HG03280 (cell line): ENCODE results near the gene CALN1.
"Not testable (repeated sequence)": the region's sequence is repeated elsewhere in the genome, so short reads cannot be mapped to it uniquely, and the experiment has no call there.

Experiments used
- ATAC-seq: cut with Tn5 transposase; IDR thresholded peaks from one replicate; pipeline ENCODE4 v1.9.1; 2021; ENCODE audit warnings: mild to moderate bottlenecking, moderate library complexity; ENCODE audit not compliant: unreplicated experiment

The CALN1 gene

DNA sequence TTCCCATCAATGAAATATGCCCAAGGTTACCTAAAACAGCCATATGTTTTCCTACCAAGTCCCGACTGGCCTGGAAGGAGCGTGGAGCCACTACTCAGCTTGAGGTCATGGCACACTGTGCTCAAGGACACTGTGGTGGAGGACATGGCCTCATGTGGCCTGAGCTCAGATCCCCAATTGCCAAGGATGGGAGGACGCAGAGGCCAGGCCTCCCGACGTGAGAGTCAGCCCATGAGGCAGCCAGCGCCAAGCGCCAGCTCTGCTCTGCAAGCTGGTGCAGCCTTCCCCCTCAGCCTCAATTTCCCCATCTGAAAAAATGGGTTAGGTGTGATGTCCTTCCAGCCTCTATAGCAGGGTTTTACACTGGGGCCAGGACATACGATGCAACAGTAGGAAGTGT, 302.6 kb downstream of the CALN1 start:
- ATAC-seq, result no peak

DNA sequence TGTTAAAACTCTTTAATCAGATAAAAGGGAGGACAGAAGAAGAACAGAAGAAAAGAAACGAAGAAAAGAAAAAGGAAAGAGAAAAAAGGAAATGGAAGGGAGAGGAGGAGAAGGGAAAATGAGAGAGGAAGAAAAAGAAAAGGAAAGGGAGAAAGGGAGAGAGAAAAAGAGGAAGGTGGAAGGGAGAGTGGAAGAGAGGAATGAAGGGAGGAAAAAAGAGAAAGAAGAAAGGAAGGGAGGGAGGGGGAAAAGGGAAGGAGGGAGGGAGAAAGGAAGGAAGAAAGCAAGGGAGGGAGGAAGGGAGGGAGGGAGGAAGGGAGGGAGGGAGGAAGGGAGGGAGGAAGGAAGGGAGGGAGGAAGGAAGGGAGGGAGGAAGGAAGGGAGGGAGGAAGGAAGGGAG, 305.7 kb downstream of the CALN1 start:
- ATAC-seq, result no peak

DNA sequence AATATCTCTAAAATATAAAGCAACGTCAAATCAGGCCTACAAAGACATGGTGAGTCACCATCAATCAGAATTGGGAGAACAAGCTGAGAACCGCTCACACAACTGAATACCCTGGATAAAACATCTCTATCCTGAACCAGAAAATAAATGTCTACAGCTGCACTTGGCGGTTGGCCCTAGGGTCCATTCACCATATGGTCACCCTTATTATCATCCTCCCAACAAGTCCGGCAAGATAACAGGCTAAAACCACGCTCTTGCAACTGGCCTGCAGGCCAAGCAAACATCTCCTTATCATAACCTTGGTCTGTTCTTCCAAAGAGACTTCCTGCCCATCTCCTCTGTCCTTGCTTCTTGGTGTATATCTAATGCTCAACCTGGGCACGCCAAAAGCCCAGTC, 310.7 kb downstream of the CALN1 start:
- ATAC-seq, result no peak

DNA sequence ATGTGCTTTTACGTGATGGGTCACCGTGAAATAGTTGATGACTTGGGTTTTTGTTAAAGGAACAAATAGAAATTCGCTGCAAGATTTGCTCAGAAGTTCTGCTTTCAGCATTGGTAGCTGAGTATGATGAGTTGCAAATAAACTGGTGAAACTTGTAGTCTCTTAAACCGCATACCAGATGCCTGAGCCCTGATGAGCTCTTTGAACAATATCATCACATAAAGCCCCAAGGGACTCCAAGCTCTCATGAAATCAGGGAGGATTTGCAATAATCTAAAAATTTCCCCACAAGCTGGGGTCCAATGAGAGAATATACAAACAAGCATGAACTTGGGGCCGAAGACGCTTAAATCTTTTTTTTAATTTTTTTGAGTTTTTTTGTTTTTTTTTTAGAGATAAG, 312.4 kb downstream of the CALN1 start:
- ATAC-seq, result no peak

DNA sequence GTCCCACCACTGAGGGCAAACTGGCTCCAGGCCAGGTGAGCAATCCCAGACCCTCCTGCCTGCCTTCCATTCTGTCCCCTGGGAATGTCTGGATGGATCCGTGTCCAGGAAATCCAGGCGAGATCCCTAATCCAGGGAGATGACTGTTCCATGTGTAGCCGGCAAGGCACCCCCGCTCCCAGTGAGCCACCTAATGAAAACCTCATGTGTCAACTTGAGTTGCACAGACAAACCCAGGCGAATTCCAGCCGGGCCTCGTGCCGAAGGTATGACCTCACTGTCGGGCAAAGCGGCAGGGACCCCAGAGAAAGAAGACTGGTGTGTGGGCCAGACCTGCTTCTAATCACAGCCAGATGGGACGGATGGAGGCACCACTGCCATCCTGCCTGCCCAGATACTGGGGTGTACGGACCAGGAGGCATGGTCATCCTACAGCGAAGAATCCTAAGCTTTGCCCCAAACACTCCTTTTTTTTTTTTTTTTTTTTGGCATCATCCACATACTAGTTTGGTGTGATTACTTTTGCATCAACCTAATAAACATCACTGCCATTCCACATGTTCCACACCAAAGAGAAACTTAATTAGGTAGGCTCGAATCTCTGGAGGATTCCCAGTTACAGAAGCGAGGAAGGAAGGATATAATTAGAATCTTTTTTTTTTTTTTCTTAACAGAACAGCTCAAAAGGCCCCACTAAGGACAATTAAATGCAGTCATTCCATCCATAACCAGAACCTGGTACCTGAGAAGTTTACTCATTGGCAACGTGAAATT, 313.1 kb downstream of the CALN1 start:
- no peak for ATAC-seq

DNA sequence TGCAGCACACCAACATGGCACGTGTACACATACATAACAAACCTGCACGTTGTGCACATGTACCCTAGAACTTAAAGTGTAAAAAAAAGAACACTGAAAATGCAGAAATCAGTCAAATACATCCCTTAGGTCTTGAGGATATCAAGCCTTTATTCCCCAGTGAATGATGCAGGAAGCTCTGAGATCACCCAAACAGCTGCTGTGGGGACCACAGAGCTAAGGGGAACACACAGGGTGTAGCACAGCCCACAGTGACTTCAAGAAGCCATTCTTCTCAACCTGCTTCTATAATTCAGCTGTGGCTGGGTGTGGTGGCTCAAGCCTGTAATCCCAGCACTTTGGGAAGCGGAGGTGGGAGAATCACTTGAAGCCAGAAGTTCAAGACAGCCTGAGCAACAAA, 314.9 kb downstream of the CALN1 start:
- ATAC-seq, result no peak

DNA sequence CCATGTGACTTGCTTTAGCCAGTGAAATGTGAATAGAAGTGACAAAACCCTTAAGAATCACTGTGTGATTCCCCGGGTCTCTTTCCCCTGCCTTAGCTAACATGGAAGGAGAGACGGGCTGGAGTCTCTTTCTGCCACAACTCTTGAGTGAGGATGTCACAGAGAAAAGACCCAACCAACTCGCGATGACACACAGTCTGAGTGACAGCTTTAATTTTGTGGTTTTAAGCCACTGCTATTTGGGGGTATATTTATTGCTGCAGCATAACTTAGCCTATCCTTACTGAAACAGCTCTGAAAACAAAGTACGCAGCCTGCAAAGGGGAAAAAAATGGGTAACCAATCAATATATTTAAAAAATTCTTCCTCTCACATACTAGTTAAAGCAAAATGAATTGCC, 319.4 kb downstream of the CALN1 start:
- ATAC-seq, result no peak

DNA sequence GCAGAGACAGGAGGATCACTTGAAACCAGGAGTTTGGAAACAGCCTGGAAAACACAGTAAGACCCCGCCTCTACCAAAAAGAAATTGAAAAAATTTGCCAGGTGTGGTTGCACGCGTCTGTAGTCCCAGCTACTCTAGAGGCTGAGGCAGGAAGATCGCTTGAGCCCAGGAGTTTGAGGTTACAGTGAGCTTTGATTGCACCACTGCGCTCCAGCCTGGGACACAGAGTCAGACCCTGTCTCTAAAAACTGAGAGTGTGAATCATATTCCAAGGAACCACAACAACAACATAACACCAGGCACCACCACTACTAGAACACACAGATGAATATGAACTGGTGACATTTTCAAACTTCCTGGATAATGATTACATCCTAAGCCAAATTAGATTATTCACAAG, 324.2 kb downstream of the CALN1 start:
- ATAC-seq, result no peak

DNA sequence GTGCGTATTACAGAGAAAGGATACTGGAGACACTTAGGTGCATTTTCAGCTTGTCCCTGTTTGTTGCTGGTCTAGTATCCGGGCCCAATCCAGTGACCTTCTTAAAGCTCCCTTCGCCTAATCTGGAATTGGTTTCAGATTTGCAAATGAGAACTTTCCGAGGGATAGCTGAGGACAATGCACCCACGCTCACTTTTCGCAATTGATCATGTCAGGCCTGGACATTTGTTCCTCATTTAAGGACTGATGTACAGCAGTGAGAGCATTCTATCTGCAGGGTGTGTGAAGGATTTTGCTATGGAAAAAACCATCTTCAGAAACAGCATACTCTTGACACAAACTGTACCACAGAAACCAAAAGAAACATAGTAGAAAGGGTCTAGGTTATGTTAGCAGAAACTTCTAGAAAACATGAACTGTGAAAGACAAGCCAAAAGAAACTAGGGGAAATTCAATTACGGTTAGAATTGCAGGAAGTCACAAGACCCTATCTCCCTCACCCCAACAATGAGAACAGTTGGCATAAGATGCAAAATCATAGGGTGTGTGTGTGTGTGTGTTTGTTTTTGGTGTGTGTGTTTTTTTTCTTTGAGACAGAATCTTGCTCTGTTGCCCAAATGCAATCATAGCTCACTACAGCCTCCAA, 331.1 kb downstream of the CALN1 start:
- no peak for ATAC-seq

DNA sequence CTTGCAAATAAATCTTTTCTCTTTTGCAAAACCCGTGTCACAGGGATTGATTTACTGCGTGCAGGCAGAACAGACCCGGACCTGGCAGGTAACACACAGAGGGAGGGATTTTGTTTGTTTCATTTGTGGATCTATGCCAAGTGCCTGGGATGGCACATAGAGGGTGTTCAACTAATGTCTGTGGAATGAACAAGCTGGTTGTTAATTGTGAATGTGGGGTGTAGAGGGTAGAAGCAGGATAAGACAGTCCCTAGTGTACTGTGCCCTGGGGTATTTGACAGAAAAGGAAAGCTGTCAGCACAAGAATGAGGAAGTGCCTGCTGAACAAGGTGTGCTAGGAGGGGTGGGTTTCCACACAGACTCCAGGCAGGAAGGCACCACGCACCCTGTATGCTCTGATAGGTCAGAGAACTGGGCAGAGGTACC, 331.8 kb downstream of the CALN1 start:
- ATAC-seq, result no peak

DNA sequence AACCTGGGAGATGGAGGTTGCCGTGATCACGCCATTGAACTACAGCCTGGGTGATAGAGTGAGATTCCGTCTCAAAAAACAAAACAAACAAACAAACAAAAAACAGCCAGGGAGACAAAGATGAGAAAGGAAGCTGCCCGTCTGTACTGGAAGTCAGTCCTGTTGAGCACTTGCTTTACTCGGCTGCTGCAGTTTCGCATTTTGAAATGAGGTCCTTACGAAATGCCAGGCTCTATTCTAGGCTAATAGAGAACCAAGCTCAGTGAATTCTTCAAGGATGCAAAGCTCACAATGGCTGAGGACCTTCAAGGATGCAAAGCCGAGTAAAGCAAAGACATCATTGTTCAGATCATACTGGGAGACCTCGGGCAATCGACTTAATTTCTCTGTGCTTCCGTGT, 333.3 kb downstream of the CALN1 start:
- ATAC-seq, result no peak

DNA sequence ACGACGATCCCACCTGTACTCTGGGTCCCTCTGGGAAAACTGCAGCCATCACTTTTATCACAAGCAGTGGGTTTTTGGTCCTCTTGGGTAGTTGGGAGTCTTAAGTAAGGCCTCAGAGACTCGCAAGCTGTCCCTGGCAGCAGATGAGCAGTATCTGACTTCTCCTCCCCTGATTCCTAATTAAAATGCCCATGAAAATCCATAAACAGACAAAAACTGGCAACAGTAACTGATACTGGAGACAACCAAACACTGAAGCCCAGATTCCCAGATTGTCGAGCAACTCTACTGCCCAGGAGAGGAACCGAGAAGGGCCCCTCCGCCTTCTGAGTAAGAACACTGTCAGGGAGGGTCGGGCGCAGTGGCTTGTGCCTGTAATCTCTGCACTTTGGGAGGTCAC, 333.8 kb downstream of the CALN1 start:
- no peak for ATAC-seq

DNA sequence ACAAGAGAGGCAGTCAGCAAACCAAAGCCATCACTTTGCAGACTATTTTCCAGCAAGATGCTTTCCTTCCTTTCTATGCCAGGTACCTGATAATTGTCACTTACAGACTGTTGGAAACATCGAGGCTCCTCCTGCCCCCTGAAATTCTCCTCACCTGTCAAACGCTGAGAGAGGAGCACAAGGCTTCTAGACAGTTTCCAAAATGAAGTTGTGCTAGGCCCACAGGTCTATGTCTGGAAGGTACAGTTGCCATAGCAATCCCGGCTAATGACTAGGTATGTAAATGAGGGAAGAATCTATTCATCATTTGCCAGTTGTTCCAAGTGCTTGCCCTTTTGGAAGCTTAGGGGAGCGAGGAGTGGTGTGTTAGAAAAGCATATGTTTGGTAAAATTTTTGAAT, 334.4 kb downstream of the CALN1 start:
- ATAC-seq, result no peak

DNA sequence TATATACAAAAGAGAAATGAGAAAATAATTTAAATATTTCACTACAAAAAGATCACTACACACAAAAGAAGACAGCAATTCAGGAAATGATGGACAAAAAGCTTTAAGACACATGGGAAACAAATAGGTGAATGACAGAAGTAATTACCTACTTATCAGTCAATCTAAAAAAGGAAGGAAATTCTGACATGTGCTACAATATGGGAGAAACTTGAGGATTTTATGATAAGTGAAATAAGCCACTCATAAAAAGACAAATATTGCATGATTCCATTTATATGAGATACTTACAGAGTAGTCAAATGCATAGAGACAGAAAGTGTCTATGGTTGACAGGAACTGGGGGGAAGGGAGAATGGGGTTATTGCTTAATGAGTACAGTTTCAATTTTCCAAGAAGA, 339.2 kb downstream of the CALN1 start:
- ATAC-seq, result no peak

DNA sequence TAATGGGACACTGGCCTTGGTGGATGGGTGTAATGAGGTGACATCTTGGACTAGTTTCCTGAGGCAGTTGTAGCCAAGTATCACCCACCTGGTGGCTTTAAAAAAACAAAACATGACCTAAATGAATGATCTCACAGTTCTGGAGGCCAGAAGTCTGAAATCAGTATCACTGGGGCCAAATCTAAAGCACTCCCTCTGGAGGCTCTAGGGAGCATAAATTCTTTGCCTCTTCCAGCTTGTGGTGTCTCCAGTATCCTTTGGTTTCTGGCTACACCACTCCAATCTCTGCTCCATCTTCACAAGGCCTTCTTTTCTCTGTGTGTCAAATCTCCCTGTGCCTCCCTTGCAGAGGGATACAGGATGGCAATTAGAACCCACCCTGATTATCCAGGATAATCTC, 342.9 kb downstream of the CALN1 start:
- ATAC-seq, result no peak

DNA sequence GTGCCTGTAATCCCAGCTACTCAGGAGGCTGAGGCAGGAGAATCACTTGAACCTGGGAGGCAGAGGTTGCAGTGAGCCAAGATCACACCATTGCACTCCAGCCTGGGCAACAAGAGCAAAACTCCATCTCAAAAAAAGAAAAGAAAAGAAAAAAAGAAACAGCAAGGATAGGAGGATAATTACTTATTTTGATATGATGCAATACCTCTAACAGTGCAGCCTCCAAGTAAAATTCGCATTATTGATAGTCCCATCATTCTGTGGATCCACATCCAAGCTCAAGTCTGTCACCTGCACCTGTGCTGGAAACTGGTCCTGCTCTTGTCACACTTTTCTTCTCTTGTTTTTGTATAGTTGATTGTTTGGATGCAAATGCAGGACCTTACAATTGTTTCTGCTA, 346.4 kb downstream of the CALN1 start:
- not testable (repeated sequence) for ATAC-seq

DNA sequence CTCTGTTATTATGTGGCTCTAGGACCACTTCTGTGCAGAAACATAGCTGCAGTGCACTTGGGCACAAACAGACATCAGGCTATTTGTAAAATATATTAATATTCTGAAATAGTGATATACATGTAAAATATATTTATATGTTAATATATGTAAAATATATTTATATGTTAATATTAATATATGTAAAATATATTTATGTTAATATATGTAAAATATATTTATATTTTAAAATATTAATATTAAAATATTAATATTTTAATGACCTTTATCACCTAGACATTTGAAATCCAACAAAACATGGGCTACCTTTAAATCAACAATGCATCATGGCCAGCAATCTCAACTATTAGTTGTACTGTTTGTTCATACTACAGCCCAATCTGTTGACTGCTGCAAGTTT, 347.2 kb downstream of the CALN1 start:
- no peak for ATAC-seq

DNA sequence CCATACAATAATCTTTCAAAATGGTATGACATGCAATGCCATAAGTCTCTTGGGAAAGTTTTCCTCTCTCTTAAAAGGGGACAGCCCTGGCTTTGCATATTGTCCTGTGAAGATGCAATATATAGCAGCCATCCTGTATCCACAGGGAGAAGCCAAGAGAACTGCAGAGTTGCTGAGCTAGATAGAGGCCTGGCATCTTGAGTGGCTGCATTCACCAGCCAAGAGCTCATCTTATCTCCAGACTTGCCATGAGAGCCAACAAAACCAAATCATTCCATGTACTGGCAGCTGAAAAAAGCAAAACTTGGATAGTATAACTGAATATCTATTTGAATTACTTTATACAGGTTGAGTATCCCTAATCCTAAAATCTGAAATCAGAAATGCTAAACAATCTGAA, 348.8 kb downstream of the CALN1 start:
- no peak for ATAC-seq

DNA sequence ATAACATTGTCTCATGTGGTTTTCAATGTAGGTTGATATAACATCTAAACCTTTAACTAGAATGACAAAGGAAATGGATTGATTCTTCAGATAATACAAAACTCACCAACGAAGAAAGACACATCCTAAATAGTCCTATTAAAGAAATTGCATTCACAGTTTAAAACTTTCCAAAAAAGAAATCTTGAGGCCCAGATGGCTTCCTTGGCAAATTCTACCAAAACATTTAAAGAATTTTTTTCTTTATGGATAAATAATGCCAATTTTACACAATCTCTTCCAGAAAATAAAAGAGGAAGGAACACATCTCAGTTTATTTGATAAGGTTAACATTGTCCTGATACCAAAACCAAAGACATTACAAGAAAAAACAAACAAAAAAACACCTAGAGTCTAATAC, 349.5 kb downstream of the CALN1 start:
- ATAC-seq, result no peak

DNA sequence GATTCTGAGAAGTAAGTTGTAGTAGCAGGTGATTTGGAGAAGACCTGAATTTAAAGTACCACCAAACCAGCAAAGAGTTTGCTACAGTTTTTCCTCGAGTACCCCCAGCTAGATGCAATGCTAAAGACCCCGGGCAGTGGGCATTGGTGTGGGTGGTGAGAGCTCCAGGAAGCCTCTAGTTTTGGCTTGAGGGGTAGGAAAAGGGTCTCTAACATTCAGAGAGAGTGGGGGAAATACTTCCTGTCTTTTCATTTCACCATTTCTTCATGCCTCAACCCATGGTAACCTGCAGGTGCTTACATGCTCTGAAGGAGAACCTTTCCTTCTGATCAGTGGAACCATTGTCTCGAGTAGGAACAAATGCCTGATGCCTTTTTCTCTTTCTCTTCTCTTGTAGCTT, 352.2 kb downstream of the CALN1 start:
- no peak for ATAC-seq

DNA sequence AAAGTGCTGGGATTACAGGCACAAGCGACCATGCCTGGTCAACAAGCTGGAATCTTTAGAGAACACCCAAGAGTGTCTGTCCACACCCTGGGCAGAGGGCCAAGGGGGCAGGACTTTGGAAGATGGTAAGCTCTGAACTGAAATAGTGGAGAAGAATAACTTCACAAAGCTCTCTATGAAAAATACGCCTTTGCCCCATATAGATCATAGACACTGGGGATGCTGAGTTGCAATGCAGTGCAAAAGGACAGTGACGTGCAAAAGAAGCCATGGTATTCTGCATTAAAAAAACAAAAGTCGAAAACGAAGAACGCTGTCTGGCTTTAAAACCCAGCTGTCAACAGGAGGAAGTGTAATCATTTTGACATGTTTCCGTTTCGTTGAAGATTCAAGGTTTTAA, 353.6 kb downstream of the CALN1 start:
- no peak for ATAC-seq

DNA sequence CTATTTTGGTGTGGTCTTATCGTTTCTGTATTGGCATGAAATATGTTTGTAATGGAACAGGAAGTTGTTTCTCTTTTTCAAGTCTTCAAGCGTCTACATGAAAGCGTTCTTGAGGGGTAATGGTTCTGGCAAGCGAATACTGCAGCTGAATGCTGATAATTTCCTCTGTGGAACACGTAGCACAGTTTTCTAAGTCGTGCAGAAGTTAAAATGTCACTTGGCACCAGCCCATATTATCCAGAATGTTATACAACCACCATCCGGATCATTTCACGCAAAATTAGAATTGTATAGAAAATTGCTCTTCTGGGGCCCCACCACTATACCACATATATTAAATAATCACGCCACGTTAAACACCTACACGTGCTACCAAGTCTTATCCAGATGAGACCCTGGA, 354.3 kb downstream of the CALN1 start:
- ATAC-seq, result no peak

DNA sequence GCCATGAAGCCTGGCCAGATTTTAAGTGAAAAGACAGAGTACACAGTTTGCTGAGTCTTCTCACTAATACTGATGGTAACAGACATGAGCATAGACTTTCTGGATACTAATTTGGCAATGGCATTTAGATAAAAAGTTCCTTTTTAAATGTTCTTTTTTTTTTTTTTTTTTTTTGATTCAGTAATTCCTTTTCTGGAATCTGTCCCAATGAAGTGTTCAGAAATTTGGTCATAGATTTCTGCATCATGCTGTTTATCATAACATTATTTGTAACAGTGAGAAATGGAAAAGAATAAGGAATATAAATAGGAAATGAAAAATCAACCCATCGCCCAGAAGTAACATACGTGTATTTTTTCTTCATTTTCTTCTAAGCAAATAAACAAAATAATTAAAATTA, 354.9 kb downstream of the CALN1 start:
- no peak for ATAC-seq
